HG03175 (cell line): ENCODE measurements around the gene MDC1.
"Not testable (repeated sequence)": the region's sequence is repeated elsewhere in the genome, so short reads cannot be mapped to it uniquely, and the experiment has no call there.

Experiments used
- ATAC-seq: cut with Tn5 transposase; IDR thresholded peaks from one replicate; pipeline ENCODE4 v1.9.1; 2021; ENCODE audit warnings: mild to moderate bottlenecking, moderate library complexity; ENCODE audit not compliant: unreplicated experiment

The MDC1 gene

DNA sequence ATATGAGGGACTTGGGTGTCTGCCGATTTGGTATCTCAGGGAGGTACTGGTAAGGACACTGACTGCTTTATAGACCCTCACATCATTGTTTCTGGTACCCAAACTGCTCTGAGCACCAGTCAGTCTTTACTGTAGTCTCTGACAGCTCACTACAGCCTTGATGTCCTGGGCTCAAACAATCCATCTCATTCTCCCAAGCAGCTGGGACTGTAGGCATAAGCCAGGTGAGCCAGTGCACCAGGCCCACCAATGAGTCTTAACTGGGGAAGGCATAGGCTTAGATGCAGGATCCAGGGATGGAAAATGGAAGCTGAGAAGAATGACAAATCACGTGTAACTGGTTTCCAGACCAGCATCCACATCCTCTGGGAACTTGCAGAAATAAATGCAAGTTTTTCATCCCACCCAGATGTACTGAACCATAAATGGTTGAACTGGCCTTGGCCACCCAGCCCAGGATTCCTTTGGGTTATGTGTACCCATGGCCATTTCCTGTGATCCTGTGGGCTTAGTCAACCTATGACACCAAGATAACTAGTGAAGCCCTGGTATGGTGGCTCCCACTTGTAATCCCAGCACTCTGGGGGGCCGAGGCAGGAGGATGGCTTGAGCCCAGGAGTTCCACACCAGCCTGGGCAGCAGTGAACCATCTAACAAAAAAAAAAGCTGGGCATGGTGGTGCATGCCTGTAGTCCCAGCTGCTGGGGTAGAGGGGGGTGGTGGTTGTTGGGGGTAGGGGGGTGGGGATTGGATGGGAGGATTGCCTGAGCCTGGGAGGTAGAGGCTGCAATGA is 8.8 kb upstream of the MDC1 start:
- no peak for ATAC-seq

DNA sequence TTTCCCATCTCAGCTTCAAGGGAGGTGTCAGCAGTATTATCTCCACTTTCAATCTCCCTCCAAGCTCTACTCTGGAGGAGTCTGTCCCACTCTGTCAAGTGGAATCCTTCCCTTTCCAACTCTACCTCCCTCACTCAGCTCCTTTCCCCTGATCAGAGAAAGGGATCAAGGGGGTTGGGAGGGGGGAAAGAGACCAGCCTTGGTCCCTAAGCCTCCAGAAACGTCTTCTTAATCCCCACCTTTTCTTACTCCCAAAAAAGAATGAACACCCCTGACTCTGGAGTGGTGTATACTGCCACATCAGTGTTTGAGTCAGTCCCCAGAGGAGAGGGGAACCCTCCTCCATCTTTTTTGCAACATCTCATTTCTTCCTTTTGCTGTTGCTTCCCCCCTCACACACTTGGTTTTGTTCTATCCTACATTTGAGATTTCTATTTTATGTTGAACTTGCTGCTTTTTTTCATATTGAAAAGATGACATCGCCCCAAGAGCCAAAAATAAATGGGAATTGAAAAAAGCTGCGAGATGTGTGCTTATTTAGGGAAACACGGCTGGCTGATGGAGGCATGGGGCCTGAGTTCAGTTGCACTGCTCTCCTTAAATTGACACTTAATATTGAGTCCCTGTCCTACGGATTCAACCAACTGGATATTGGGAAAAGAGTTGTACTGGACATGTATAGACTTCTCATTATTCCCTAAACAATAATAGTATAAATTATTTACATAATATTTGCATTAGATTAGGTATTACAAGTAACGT is 8.0 kb upstream of the MDC1 start:
- no peak for ATAC-seq

DNA sequence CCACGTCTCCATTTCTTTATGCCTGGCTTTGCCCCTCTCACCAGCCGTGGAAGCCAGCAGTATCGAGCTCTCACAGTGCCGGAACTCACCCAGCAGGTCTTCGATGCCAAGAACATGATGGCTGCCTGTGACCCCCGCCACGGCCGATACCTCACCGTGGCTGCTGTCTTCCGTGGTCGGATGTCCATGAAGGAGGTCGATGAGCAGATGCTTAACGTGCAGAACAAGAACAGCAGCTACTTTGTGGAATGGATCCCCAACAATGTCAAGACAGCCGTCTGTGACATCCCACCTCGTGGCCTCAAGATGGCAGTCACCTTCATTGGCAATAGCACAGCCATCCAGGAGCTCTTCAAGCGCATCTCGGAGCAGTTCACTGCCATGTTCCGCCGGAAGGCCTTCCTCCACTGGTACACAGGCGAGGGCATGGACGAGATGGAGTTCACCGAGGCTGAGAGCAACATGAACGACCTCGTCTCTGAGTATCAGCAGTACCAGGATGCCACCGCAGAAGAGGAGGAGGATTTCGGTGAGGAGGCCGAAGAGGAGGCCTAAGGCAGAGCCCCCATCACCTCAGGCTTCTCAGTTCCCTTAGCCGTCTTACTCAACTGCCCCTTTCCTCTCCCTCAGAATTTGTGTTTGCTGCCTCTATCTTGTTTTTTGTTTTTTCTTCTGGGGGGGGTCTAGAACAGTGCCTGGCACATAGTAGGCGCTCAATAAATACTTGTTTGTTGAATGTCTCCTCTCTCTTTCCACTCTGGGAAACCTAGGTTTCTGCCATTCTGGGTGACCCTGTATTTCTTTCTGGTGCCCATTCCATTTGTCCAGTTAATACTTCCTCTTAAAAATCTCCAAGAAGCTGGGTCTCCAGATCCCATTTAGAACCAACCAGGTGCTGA is 7.0 kb upstream of the MDC1 start:
- not testable (repeated sequence) for ATAC-seq

DNA sequence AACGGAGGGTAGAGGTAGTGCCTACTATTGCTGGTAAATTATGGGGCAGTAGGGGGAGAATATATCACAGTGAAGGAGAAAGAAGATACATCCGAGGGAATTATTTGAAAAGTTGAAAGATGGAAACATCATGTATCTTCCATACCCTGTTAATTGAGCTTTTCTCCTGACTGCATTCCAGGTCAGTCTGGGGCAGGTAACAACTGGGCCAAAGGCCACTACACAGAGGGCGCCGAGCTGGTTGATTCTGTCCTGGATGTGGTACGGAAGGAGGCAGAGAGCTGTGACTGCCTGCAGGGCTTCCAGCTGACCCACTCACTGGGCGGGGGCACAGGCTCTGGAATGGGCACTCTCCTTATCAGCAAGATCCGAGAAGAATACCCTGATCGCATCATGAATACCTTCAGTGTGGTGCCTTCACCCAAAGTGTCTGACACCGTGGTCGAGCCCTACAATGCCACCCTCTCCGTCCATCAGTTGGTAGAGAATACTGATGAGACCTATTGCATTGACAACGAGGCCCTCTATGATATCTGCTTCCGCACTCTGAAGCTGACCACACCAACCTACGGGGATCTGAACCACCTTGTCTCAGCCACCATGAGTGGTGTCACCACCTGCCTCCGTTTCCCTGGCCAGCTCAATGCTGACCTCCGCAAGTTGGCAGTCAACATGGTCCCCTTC is 6.2 kb upstream of the MDC1 start:
- ATAC-seq: not testable (repeated sequence)

DNA sequence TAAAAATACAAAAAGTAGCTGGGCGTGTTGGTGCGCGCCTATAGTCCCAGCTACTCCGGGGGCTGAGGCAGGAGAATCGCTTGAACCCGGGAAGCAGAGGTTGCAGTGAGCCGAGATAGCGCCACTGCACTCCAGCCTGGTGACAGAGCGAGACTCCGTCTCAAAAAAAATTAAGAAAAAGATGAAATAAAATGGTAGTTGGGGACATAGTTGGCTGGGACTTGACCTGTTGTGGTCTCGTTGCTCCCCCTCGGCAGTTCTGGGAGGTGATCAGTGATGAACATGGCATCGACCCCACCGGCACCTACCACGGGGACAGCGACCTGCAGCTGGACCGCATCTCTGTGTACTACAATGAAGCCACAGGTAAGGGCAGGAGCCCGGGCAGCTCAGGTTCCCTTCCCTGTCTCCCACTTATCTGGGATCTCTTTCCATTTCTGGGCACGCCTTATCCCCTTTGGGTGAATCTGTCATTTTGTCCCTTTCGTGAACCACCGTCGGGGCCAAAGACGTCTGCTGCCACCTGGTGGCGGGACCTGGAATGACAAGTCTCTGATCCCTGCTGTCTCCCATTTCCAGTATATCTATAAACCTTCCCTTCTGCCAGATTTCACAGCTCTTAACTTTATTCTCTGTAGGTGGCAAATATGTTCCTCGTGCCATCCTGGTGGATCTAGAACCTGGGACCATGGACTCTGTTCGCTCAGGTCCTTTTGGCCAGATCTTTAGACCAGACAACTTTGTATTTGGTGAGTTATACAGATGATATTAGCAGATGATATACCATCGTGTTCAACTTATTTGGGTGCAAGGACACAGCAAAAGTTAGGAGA is 5.4 kb upstream of the MDC1 start:
- ATAC-seq: no peak

- not testable (repeated sequence) for ATAC-seq
Observed at GRCh38 chr6:30722025-30722279, 4.9 kb upstream of the MDC1 start.

GRCh38 chr6:30721198-30722024 is 4.3 kb upstream of the MDC1 start:
- peak; percentile 24 for ATAC-seq

DNA sequence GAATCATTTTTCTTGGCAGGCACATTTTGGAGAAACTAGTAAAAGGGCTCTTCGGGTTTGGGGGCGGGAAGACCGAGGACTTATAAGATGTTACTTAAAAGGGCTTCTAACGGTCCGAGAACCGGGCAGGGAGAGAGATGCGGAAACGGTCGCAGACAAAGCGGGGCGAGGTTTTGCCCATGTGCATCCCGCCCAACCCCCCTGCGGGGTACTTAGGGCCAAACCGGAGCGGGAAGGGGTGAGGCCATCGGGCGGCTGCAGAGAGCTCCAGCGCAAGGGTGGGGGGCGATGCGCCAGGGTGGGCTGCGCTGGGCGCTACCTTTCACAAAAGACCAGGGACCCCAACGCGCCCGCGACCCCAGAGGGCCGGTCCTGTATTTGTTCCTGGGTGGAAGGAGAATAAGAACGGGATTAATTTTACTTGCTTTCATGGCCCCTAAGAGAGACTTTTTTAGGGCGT is 3.7 kb upstream of the MDC1 start:
- ATAC-seq: no peak

DNA sequence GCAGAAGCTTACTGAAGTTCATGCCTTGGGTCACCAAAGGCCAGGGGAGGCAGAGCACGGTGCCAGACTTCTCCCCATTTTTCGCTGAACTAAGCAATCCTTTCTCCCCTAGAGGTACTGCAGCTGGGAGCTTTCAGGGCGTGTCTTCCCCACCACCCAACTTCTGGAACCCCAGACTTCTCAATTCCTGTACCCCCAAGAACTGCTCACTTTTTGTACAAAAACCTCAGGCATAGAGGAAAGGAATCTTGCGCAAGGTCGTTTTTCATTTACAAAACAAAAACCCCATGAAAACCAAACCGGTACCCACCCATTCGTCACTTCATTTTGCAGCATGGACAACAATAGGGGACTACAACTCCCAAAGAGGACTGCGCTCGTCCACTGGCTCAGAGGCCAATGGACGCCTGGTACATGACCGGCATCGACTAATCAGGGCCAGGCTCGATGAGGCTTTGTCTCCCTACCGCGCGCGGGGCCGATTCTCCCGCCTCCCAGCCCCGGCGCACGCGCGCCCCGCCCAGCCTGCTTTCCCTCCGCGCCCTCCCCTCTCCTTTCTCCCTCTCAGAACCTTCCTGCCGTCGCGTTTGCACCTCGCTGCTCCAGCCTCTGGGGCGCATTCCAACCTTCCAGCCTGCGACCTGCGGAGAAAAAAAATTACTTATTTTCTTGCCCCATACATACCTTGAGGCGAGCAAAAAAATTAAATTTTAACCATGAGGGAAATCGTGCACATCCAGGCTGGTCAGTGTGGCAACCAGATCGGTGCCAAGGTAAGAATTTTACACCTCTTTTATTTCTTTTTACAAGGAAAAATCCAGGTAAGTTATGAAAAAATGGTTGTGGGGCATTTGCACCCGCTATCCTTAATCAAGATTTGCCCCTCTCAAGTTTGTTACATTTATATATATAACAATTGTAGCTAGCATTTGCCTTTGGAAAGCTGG is 3.0 kb upstream of the MDC1 start, which contains the start of gene TUBB:
Gene TUBB, plus strand, starts transcription at position 562 of the 947 bp plus-strand sequence. Its CDS starts 155 bp downstream, at position 717.
- peak; percentile 41 for ATAC-seq

DNA sequence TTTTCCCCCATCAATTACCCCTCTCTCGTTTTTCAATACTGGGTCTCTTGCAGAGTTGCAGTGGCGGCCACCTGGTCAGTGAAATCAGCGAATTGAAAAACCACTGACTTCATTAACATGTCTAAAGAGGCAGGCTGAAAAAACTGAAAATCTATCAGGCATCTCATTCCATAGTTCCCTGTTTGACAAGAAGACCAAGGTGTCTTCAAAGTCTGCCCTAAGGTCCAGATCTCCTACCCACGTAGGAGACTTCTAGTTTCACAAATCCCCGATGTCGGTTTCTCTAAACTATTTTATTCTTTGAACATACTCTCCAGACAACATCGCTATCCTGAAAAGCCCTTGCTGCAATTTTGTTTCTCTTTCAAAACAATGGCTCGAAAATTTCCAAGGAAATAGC is 2.3 kb upstream of the MDC1 start:
- no peak for ATAC-seq

GRCh38 chr6:30717845-30718720 is 1.0 kb upstream of the MDC1 start:
- not testable (repeated sequence) for ATAC-seq

DNA sequence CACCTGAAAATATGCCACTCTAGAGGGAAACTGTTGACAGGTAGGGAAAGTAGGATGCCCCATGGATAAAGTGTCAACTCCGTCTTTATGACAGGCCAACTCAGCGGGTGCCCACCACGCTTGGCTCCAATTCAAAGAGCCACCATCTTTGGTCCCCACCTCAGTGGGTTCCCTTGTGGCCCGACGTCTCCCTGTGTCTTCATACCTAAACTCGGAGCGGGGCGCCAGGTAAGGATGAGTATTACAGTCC is 277 bp downstream of the MDC1 start:
- ATAC-seq: no peak

DNA sequence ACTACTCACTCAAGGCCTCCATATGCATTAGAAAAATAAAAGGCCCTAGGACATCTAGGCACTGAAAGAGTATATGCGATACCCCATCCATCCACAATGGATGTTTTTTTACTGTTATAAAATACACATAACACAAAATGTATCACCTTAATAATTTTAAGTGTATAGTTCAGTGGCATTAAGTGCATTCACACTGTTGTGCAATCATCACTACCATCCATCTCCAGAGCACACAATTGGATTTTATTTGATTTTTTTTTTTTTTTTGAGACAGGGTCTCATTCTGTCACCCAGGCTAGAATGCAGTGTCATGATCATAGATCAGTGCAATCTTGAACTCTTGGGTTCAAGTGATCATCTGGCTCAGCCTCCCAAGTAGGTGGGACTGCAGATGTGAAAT is 2.8 kb downstream of the MDC1 start:
- ATAC-seq: no peak

GRCh38 chr6:30712441-30712945 is 4.6 kb downstream of the MDC1 start:
- no peak for ATAC-seq

GRCh38 chr6:30711758-30712380 is 5.2 kb downstream of the MDC1 start:
- ATAC-seq: no peak

- ATAC-seq: no peak
Observed at GRCh38 chr6:30709101-30709868, 7.8 kb downstream of the MDC1 start.
